Gastrocnemius medialis (tissue), 4 donors: ENCODE results near the gene TRIOBP. TPM values are rescaled to one million over a fixed set of nuclear protein-coding genes. Genes with fewer than 3 reads are reported as not detected.

Experiments
- ATAC-seq, 2 donors: fragments of 150-250 bp; one replicate each; pipeline ENCODE4 v1.9.1; 2016
- DNase-seq, 2 donors: peaks; one replicate each; pipeline ENCODE4 v3.0.0-alpha.2; 2019
- H3K27ac ChIP-seq, 4 donors: fragments of 200-600 bp; sonication (generic); 1 replicate in 1 of 4; 2 replicates in 3 of 4; pipeline ENCODE4 v1.5.1; 2016 to 2018; ENCODE audit warnings: mild to moderate bottlenecking in 2 of 4, moderate library complexity in 1 of 4
- H3K27me3 ChIP-seq, 3 donors: fragments of 200-600 bp; sonication (generic) in 2 of 3; 1 replicate in 1 of 3; 2 replicates in 2 of 3; pipeline versions ENCODE4 v1.5.1 to v1.6.0; 2016 to 2019; ENCODE audit warnings: mild to moderate bottlenecking in 1 of 3, moderate library complexity in 1 of 3
- H3K36me3 ChIP-seq, 2 donors: fragments of 200-600 bp; sonication (generic) in 1 of 2; one replicate each; pipeline ENCODE4 v1.5.1; 2017 to 2018
- H3K4me1 ChIP-seq, 2 donors: fragments of 200-600 bp; sonication (generic) in 1 of 2; one replicate each; pipeline ENCODE4 v1.5.1; 2016 to 2017; ENCODE audit warnings: mild to moderate bottlenecking in 2 of 2
- H3K4me3 ChIP-seq, 4 donors: fragments of 200-600 bp; sonication (generic) in 3 of 4; 1 replicate in 1 of 4; 2 replicates in 3 of 4; pipeline ENCODE4 v1.5.1; 2016 to 2019; ENCODE audit warnings: mild to moderate bottlenecking in 2 of 4
- H3K9me3 ChIP-seq, 3 donors: fragments of 200-600 bp; sonication (generic) in 2 of 3; 1 replicate in 1 of 3; 2 replicates in 2 of 3; pipeline ENCODE4 v1.5.1; 2016 to 2019
- CTCF ChIP-seq, 5 experiments: fragments of 450-650 bp in 3 of 5; fragments of 200-600 bp in 2 of 5; sonication (generic) in 2 of 5; IDR thresholded peaks in 4 of 5; conservative IDR thresholded peaks in 1 of 5; 1 replicate in 4 of 5; 2 replicates in 1 of 5; pipeline ENCODE4 v1.5.1; 2016 to 2019; ENCODE audit warnings: antibody characterized with exemption in 5 of 5, mild to moderate bottlenecking in 3 of 5, moderate library complexity in 3 of 5
- POLR2A ChIP-seq, 2 donors: fragments of 450-650 bp; IDR thresholded peaks; one replicate each; pipeline ENCODE4 v1.6.1; 2017; ENCODE audit warnings: antibody characterized with exemption in 2 of 2, mild to moderate bottlenecking in 2 of 2, moderate library complexity in 2 of 2
- in situ Hi-C, 4 donors: fragments of 200-750 bp; cut with MboI; loops; one replicate each; pipeline versions ENCODE4 v1.15.0 to v1.8.0; 2017; ENCODE audit warnings: low sequenced_read_pairs in 4 of 4
- intact Hi-C: fragments of 100-400 bp; cut with DNase I; formaldehyde crosslinking; loops from one replicate; pipeline ENCODE4 v1.15.1; 2023; ENCODE audit warnings: low total_unique reads
- total RNA-seq, 4 donors: library from RNA; depleted of rRNA; stranded (reverse); fragments of >200 nt; gene quantifications; one replicate each; pipeline versions ENCODE4 v1.1.0 to v1.2.3, GENCODE V29; 2016

Gene TRIOBP
- total RNA-seq, 4 donors from 2014 or later: 21.7 to 38.2 (median 30.3) TPM

- intact Hi-C loops (no loop called here), in situ Hi-C loops (no loop called here)
- Histone ChIP-seq H3K4me3 (no peak overlapping the region), H3K4me1 (peaks cover 38 to 48% of the 10 kb centered on the region in 2 donors), H3K27ac (peak overlapping the region; percentile 58 to 75 (median 73)), H3K9me3 (no peaks in the 10 kb centered on the region), H3K36me3 (no peaks in the 10 kb centered on the region), H3K27me3 (no peaks in the 10 kb centered on the region)
- TF ChIP-seq CTCF (IDR thresholded peaks at IDR 0.05 in 4 of 5, conservative IDR thresholded peaks at IDR 0.05 in 1 of 5) (peak in 4 of 5 experiments; percentile 38 to 53 (median 49)), POLR2A (IDR thresholded peaks at IDR 0.05) (no peak)
- ATAC-seq (peak in 1 of 2 donors; percentile 25), DNase-seq (no peak)
Observed at GRCh38 chr22:37661160-37661924, 35.5 kb upstream of the TRIOBP start.

- Histone ChIP-seq H3K27me3 (no peaks in the 10 kb centered on the region), H3K27ac (peak overlapping the region; percentile 58 to 75 (median 73)), H3K4me3 (no peak overlapping the region), H3K4me1 (peaks cover 38 to 48% of the 10 kb centered on the region in 2 donors), H3K36me3 (no peaks in the 10 kb centered on the region), H3K9me3 (no peaks in the 10 kb centered on the region)
- ATAC-seq (no peak), DNase-seq (no peak)
- in situ Hi-C loops: no loop called here
- TF ChIP-seq CTCF (IDR thresholded peaks at IDR 0.05 in 4 of 5, conservative IDR thresholded peaks at IDR 0.05 in 1 of 5): no peak
- no peak for TF ChIP-seq POLR2A (IDR thresholded peaks at IDR 0.05)
- intact Hi-C loops: no loop called here
Observed at GRCh38 chr22:37662039-37662438, 34.8 kb upstream of the TRIOBP start.

- H3K27me3 ChIP-seq: no peaks in the 10 kb centered on the region
- DNase-seq: no peak
- intact Hi-C loops (no loop called here), in situ Hi-C loops (no loop called here)
- peak overlapping the region in 2 of 4 donors; percentile 55 to 58 for H3K27ac ChIP-seq
- no peak overlapping the region for H3K4me3 ChIP-seq
- H3K36me3 ChIP-seq: no peaks in the 10 kb centered on the region
- H3K9me3 ChIP-seq: no peaks in the 10 kb centered on the region
- peak in 1 of 2 donors; percentile 8 for ATAC-seq
- TF ChIP-seq CTCF (IDR thresholded peaks at IDR 0.05 in 4 of 5, conservative IDR thresholded peaks at IDR 0.05 in 1 of 5) (no peak), POLR2A (IDR thresholded peaks at IDR 0.05) (no peak)
- peaks cover 32 to 46% of the 10 kb centered on the region in 2 donors for H3K4me1 ChIP-seq
Observed at GRCh38 chr22:37663521-37664140, 33.2 kb upstream of the TRIOBP start.

- Histone ChIP-seq H3K9me3 (no peaks in the 10 kb centered on the region), H3K27ac (peak overlapping the region in 1 of 4 donors; percentile 55), H3K27me3 (no peaks in the 10 kb centered on the region), H3K36me3 (no peaks in the 10 kb centered on the region), H3K4me1 (peaks cover 31 to 42% of the 10 kb centered on the region in 2 donors), H3K4me3 (no peak overlapping the region)
- DNase-seq: no peak
- TF ChIP-seq CTCF (IDR thresholded peaks at IDR 0.05 in 4 of 5, conservative IDR thresholded peaks at IDR 0.05 in 1 of 5) (no peak), POLR2A (IDR thresholded peaks at IDR 0.05) (no peak)
- in situ Hi-C loops (no loop called here), intact Hi-C loops (no loop called here)
- ATAC-seq: no peak
Observed at GRCh38 chr22:37664249-37665101, 32.4 kb upstream of the TRIOBP start.
